ENCODE results near the gene PDE11A. TPM values are rescaled to one million over a fixed set of nuclear protein-coding genes. Genes with fewer than 3 reads are reported as not detected.

The PDE11A gene
- total RNA-seq, 1 experiment from 2014 or later = 0.61 TPM

DNA sequence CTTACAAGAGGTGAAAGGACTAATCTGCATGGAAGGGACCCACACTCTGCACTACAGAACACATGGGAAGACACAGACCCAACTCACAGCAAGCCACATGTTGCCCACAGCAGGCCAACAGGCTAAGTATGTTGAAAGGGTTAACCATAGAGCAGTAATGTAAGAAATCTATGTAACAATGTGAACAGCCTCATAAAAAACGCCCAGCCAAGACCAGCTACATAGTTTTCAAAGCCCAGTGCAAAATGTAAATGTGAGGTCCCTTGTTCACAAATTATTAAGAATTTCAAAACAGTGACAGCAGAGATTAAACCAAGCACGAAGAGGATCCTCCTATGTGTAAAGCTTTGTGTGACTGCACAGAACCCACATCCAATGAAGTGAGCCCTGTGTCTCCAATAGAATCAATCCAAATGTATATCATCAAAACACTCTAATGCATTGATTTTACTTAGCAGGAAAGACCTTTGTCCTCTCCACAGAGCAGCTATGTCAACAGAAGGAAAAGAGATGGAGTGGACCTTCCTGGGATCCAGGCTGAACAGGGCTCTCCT lies 469.9 kb downstream of the PDE11A start (continued):
- TF ChIP-seq, protein P1, sequence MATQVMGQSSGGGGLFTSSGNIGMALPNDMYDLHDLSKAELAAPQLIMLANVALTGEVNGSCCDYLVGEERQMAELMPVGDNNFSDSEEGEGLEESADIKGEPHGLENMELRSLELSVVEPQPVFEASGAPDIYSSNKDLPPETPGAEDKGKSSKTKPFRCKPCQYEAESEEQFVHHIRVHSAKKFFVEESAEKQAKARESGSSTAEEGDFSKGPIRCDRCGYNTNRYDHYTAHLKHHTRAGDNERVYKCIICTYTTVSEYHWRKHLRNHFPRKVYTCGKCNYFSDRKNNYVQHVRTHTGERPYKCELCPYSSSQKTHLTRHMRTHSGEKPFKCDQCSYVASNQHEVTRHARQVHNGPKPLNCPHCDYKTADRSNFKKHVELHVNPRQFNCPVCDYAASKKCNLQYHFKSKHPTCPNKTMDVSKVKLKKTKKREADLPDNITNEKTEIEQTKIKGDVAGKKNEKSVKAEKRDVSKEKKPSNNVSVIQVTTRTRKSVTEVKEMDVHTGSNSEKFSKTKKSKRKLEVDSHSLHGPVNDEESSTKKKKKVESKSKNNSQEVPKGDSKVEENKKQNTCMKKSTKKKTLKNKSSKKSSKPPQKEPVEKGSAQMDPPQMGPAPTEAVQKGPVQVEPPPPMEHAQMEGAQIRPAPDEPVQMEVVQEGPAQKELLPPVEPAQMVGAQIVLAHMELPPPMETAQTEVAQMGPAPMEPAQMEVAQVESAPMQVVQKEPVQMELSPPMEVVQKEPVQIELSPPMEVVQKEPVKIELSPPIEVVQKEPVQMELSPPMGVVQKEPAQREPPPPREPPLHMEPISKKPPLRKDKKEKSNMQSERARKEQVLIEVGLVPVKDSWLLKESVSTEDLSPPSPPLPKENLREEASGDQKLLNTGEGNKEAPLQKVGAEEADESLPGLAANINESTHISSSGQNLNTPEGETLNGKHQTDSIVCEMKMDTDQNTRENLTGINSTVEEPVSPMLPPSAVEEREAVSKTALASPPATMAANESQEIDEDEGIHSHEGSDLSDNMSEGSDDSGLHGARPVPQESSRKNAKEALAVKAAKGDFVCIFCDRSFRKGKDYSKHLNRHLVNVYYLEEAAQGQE (IDR thresholded peaks at IDR 0.05; ENCODE audit: low read depth) = no peak
- TF ChIP-seq ZFX (IDR thresholded peaks at IDR 0.05) (no peak), SRF (IDR thresholded peaks at IDR 0.05; ENCODE audit: low read depth) (no peak), EZH2phosphoT487 (IDR thresholded peaks at IDR 0.05; ENCODE audit: borderline replicate concordance) (no peak), SP1 (IDR thresholded peaks at IDR 0.05; ENCODE audit: low read depth) (no peak), POLR2AphosphoS5 (IDR thresholded peaks at IDR 0.05; ENCODE audit: low read depth, low read length) (no peak), SIN3A (IDR thresholded peaks at IDR 0.05; ENCODE audit: low read depth) (no peak), POLR2A (IDR thresholded peaks at IDR 0.05; ENCODE audit: borderline replicate concordance, extremely low read depth, insufficient read depth, insufficient read length) (no peak), TCF7L2 (IDR thresholded peaks at IDR 0.05; ENCODE audit: borderline replicate concordance, extremely low read depth, insufficient read depth, insufficient read length) (no peak), JUND (IDR thresholded peaks at IDR 0.05) (no peak), CBX3 (IDR thresholded peaks at IDR 0.05; ENCODE audit: low read depth) (no peak)
- TF ChIP-seq, protein P2, sequence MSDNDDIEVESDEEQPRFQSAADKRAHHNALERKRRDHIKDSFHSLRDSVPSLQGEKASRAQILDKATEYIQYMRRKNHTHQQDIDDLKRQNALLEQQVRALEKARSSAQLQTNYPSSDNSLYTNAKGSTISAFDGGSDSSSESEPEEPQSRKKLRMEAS (IDR thresholded peaks at IDR 0.05) = no peak

DNA sequence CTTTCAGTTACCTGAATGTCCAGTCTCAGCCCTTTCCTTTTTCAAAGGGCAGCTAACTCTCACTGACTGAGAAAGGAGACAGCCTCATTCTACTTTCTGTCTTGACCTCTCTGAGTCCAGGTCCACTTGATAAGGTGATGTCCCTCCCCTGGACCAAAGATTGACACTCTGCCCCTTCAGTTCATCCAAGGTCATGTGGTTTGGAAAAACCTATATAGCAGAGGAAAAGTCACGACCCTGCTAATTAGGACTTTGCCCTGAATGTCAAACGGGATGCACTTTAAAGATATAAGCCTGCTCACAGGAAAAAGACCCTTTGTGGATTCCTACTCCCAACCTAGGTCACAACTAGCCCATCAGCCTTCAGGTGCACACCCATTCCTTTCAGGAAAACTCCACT lies 471.7 kb downstream of the PDE11A start:
- BruUV-seq (replicated peaks) = no TSS peak

More for the DNA sequence above, 471.7 kb downstream of the PDE11A start:
- no peaks in the 10 kb centered on the region for H3K27me3 ChIP-seq (ENCODE audit: insufficient read depth, low read length)
- no peak overlapping the region for H3K27ac ChIP-seq (ENCODE audit: low read depth, low read length)
- ChIA-PET POLR2A (interaction anchor here (0.8 kb wide), 1 partner anchor 213 kb away, joined by 3 read pairs; no protein-coding TSS in a partner anchor), CTCF (no interaction called here), RAD21 (ENCODE audit: low non-redundant PET in 1 of 2, low total read pairs in 2 of 2, uncharacterized antibody in 2 of 2, unreplicated experiment in 2 of 2) (no interaction called here)
- intact Hi-C loops (cut with micrococcal nuclease) = no loop called here
- TF ChIP-seq RAD21 (IDR thresholded peaks at IDR 0.05; ENCODE audit: low read depth) = no peak
- TF ChIP-seq, protein P3, sequence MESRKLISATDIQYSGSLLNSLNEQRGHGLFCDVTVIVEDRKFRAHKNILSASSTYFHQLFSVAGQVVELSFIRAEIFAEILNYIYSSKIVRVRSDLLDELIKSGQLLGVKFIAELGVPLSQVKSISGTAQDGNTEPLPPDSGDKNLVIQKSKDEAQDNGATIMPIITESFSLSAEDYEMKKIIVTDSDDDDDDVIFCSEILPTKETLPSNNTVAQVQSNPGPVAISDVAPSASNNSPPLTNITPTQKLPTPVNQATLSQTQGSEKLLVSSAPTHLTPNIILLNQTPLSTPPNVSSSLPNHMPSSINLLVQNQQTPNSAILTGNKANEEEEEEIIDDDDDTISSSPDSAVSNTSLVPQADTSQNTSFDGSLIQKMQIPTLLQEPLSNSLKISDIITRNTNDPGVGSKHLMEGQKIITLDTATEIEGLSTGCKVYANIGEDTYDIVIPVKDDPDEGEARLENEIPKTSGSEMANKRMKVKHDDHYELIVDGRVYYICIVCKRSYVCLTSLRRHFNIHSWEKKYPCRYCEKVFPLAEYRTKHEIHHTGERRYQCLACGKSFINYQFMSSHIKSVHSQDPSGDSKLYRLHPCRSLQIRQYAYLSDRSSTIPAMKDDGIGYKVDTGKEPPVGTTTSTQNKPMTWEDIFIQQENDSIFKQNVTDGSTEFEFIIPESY (IDR thresholded peaks at IDR 0.05; ENCODE audit: extremely low read depth, insufficient replicate concordance, low read length) = no peak
- no peak for TF ChIP-seq CBX3 (IDR thresholded peaks at IDR 0.05; ENCODE audit: low read depth)
- TF ChIP-seq, protein P4, sequence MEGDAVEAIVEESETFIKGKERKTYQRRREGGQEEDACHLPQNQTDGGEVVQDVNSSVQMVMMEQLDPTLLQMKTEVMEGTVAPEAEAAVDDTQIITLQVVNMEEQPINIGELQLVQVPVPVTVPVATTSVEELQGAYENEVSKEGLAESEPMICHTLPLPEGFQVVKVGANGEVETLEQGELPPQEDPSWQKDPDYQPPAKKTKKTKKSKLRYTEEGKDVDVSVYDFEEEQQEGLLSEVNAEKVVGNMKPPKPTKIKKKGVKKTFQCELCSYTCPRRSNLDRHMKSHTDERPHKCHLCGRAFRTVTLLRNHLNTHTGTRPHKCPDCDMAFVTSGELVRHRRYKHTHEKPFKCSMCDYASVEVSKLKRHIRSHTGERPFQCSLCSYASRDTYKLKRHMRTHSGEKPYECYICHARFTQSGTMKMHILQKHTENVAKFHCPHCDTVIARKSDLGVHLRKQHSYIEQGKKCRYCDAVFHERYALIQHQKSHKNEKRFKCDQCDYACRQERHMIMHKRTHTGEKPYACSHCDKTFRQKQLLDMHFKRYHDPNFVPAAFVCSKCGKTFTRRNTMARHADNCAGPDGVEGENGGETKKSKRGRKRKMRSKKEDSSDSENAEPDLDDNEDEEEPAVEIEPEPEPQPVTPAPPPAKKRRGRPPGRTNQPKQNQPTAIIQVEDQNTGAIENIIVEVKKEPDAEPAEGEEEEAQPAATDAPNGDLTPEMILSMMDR (IDR thresholded peaks at IDR 0.05 in 2 of 3, conservative IDR thresholded peaks at IDR 0.05 in 1 of 3; ENCODE audit: borderline replicate concordance in 1 of 3, insufficient read depth in 1 of 3, low read depth in 2 of 3, low read length in 2 of 3) = no peak
- TF ChIP-seq ZFX (IDR thresholded peaks at IDR 0.05) = no peak
- no peak for TF ChIP-seq EZH2 (IDR thresholded peaks at IDR 0.05)
- H3K9me3 ChIP-seq (ENCODE audit: control insufficient read depth in 1 of 2, insufficient read depth in 1 of 2, low read depth in 1 of 2, low read length in 2 of 2) = no peaks in the 10 kb centered on the region
- H3K4me3 ChIP-seq (replicated peaks in 1 of 2; ENCODE audit: low read depth in 1 of 2, low read length in 2 of 2) = no peak overlapping the region
- H3K4me2 ChIP-seq (ENCODE audit: low read length) = no peak overlapping the region
- H3K4me1 ChIP-seq (ENCODE audit: control insufficient read depth in 1 of 2, insufficient read depth in 2 of 2, low read length in 2 of 2) = no peaks in the 10 kb centered on the region; a peak in 1 of 4 replicates
- H4K20me1 ChIP-seq (ENCODE audit: insufficient read depth) = no peaks in the 10 kb centered on the region
- ATAC-seq (no peak), DNase-seq (ENCODE audit: low read depth, low spot score) (no peak)
- no peak overlapping the region for H3K9ac ChIP-seq (ENCODE audit: low read length)
- no peak overlapping the region for H2AFZ ChIP-seq (ENCODE audit: low read depth, low read length, poor library complexity, severe bottlenecking)
- no peaks in the 10 kb centered on the region for H3K9me2 ChIP-seq (ENCODE audit: insufficient read depth)
- H3K79me2 ChIP-seq (ENCODE audit: insufficient read depth, low read length) = no peaks in the 10 kb centered on the region
- H3K36me3 ChIP-seq (ENCODE audit: control insufficient read depth in 1 of 2, insufficient read depth in 2 of 2, low read length in 2 of 2) = no peaks in the 10 kb centered on the region
